D721Med (cell line): ENCODE measurements around the gene AK1.
"Not testable (repeated sequence)": the region's sequence is repeated elsewhere in the genome, so short reads cannot be mapped to it uniquely, and the experiment has no call there.

Experiments used
- DNase-seq: peaks from one replicate; pipeline ENCODE4 v3.0.0; 2011; ENCODE audit warnings: low spot score; ENCODE audit not compliant: insufficient read length
- FAIRE-seq: peaks from 2 replicates; lab custom pipeline; 2011; peaks lifted over from hg19 to GRCh38; lab: Jason Lieb, UNC
- TF ChIP-seq, protein P1 (sequence below): IDR thresholded peaks from 2 replicates; pipeline ENCODE4 v1.5.1; 2012; ENCODE audit warnings: mild to moderate bottlenecking, control low read depth; ENCODE audit not compliant: insufficient read depth; ENCODE audit errors: missing control alignments

The AK1 gene

DNA sequence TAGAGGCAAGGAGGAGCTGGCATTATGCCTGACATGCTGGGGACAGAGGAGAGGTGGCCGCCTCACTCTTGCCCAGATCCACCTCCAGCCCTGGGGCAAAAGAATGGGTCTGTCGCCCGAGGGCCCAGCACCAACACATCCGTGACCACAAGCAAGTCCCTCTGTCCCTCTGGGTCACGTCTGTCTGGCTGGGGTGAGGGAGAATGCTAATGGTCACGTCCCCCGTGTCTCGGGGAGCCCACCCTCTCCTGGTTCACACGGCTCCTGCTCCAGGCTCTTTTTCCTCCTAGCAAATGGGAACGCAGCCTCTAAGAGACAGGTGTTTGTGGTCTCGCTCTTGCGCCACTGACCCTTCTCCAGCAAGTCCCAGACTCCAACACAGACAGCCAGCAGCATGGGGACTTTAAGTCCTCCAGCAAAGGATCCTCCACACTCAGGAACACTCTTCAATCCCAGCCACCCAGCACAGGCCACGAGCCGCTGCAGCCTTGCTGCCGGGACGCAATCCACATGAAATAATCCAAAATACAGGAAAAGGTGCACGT is 27.1 kb downstream of the AK1 start:
- no peak for FAIRE-seq
- TF ChIP-seq, protein P1, sequence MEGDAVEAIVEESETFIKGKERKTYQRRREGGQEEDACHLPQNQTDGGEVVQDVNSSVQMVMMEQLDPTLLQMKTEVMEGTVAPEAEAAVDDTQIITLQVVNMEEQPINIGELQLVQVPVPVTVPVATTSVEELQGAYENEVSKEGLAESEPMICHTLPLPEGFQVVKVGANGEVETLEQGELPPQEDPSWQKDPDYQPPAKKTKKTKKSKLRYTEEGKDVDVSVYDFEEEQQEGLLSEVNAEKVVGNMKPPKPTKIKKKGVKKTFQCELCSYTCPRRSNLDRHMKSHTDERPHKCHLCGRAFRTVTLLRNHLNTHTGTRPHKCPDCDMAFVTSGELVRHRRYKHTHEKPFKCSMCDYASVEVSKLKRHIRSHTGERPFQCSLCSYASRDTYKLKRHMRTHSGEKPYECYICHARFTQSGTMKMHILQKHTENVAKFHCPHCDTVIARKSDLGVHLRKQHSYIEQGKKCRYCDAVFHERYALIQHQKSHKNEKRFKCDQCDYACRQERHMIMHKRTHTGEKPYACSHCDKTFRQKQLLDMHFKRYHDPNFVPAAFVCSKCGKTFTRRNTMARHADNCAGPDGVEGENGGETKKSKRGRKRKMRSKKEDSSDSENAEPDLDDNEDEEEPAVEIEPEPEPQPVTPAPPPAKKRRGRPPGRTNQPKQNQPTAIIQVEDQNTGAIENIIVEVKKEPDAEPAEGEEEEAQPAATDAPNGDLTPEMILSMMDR = no peak
- no peak for DNase-seq

DNA sequence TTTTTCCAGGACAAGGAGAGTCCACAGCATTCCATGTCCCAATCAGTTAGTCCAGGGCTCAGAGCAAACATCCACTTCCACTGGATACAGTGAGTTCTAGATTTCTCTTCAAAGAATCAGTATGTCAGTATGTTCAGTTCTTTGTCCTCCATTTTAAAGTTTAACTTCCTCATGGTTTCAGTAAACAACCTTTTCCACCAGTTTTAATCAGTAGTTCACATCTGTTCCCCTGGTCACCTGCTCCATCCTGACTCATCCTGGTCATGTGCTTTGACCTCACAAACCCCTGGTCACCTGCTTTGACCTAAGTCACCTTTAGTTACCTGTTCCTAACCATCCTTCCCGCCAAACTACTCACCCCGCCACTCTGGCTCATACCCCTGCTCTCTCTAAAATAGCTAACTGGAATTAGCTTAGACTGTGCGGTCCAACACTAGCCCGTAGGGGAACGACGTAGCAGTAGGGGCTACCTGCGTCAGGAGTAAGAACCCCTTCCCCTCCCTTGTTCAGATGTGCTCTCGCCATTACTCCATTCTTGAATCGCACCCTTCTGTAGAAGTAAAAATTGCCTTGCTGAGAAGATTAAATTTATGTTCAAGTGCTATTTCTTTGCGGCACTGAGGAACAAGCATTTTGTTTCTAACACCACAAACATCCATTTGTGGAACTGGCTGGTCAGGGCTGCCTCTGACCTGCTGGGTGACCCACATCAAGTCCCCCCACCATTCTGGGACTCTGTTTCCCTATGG is 28.5 kb downstream of the AK1 start:
- no peak for FAIRE-seq
- TF ChIP-seq, protein P1 = no peak
- no peak for DNase-seq

DNA sequence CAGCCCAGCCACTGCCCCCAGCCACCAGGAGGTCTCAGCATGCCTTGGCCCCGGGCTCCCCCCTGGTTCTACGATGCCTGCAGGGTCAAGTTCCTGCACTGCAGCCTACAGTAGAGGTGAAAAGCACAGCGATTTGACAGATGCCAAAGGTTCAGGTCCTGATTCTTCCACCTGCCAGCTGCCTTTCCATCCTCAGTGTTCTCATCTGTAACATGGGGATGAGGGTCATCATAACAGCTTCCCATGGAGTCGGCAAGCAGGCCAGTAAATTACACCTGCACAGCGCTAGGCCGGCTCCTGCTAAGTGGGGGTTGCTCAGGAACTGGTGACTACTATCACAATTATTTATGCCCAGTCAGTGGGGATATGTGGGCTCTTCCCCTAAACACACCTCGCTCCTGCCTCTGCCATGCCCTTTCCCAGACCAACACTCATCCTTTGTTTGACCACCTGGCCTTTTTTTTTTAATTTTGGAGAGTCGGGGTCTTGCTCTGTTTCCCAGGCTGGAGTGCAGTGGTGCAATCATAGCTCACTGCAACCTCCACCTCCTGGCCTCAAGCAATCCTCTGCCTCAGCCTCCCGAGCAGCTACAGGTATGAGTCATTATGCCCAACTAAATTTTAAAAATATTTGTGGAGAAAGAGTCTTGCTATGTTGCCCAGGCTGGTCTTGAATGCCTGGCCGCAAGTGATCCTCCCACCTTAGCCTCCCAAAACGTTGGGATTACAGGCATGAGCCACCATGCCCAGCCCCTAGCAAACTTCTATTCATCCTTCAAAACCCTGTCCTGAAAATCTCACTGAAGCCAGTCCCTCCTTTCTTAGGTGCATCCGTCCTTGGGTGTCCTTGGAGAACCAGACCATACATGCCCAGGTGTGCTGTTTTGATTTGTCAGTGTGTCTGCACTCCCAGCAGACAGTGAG is 29.4 kb downstream of the AK1 start:
- DNase-seq (no peak), FAIRE-seq (no peak)
- TF ChIP-seq, protein P1 = no peak

DNA sequence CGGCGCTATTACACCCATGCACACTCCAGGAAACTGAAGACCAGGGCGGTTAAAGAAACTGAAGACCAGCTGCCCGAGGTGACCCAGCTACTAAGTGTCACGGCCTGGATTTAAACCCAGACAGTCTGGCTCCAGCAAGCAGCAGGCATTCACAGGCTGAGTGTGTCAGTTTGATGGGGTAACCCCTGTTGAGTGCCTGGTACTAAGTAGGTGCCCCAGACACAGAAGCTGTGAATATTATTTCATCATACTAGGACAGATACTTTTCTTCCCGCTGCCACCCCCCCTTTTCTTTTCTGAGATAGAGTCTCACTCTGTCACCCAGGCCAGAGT is 30.3 kb downstream of the AK1 start:
- TF ChIP-seq, protein P1 = no peak
- no peak for FAIRE-seq
- no peak for DNase-seq

DNA sequence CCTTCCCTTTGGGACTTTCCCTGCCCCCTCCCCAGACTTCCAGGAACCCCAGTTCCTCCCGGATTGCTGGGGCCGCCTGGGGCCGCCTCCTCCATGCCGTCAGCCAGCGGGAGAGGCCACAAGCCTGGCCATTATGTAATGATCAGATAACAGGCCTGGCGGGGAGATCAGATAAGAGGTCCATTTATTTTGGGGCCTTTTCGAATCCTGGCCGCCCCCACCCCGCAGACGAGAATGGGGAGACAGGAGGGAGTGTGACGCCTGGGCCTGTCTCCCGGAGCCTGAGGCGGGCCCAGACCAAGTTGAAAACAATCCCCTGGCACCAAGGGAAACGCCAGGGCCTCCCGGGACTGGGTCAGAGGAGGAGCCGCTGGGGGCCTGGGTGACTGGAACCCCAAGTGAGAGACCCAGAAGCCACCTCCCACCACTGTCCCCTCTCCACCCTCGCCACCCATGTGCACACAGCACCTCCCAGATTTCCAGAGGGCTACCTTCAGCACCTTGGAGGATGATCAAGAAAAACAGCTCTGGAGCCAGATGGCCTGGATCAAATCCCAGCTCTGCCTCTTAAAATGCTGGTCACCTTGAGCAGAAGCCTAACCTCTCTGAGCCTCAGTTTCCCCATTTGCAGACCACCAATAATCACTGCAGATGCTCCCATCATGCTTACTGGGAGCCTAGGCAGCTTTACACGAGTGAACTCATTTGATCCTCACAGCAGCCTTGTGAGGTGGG is 30.9 kb downstream of the AK1 start:
- DNase-seq (no peak), FAIRE-seq (no peak)
- TF ChIP-seq, protein P1 = no peak

DNA sequence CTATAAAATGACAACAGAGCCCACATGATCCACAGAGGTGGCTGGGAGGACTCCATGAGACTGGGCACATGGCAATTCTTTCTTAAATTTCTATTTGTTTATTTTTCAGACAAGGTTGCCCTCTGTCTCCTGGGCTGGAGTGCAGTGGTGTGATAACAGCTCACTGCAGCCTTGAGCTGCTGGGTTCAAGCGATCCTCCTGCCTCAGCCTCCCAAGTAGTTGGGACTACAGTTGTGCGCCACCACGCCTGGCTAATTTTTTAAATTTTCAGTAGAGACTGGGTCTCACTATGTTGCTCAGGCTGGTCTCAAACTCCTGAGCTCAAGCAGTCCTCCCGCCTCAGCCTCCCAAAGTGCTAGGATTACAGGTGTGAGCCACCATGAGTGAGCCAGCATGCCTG is 31.9 kb downstream of the AK1 start:
- DNase-seq, FAIRE-seq: not testable (repeated sequence)

DNA sequence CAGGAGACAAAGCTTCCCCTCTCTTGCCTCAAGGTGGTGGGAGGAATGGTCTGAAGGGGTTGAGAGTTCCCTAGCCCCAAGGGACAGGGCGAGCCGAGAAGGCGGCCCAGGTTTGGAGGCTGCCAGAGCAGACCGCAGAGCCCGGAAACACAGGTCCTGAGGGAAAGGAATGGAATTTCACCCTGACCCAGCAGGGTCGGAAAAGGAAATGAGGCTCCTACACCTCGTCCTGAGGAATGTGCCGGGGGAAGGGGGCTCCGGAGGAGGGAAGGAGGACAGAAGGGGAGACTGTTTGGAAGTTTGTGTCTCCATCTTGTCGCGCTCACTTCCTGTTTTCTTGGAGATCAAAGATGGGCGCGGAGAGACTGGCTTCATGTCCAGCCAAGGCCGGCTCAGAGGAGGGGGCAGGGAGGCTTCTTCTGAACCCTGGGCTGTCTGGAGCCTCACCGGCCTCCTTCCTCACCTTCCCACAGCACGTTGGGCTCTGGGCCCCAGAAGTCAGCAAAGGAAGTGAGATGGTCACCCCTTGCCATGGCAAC is 32.6 kb downstream of the AK1 start:
- DNase-seq (no peak), FAIRE-seq (no peak)
- TF ChIP-seq, protein P1 = no peak
